Liver (tissue), 9 donors: ENCODE results near the gene SYNM. TPM values are rescaled to one million over a fixed set of nuclear protein-coding genes. Genes with fewer than 3 reads are reported as not detected.

Experiments
- DNase-seq: peaks from one replicate; pipeline ENCODE4 v3.0.0-alpha.2; 2017; ENCODE audit warnings: low spot score
- H3K27ac ChIP-seq, 2 donors: one replicate each; pipeline ENCODE4 v1.7.0; 2013; ENCODE audit warnings: inconsistent platforms in 2 of 2, low read length in 2 of 2, control low read depth in 1 of 2, low read depth in 1 of 2, mild to moderate bottlenecking in 1 of 2
- H3K27me3 ChIP-seq, 4 donors: one replicate each; pipeline versions ENCODE4 v1.6.1 to v1.7.0; 2013; ENCODE audit warnings: low read length in 3 of 4, inconsistent platforms in 1 of 4, mild to moderate bottlenecking in 1 of 4, moderate library complexity in 1 of 4; ENCODE audit not compliant: control insufficient read depth in 4 of 4, insufficient read depth in 4 of 4
- H3K36me3 ChIP-seq, 4 donors: one replicate each; pipeline versions ENCODE4 v1.6.1 to v1.7.0; 2013; ENCODE audit warnings: low read length in 3 of 4, mild to moderate bottlenecking in 3 of 4, low read depth in 1 of 4, moderate library complexity in 1 of 4; ENCODE audit not compliant: control insufficient read depth in 4 of 4, insufficient read depth in 3 of 4
- H3K4me1 ChIP-seq, 4 donors: one replicate each; pipeline versions ENCODE4 v1.6.1 to v1.7.0; 2013; ENCODE audit warnings: low read length in 3 of 4, mild to moderate bottlenecking in 3 of 4, moderate library complexity in 1 of 4; ENCODE audit not compliant: control insufficient read depth in 4 of 4, insufficient read depth in 4 of 4
- H3K4me3 ChIP-seq, 3 donors: one replicate each; pipeline versions ENCODE4 v1.6.1 to v1.7.0; 2013; ENCODE audit warnings: low read length in 3 of 3, control low read depth in 1 of 3, low read depth in 1 of 3, mild to moderate bottlenecking in 1 of 3
- H3K9ac ChIP-seq, 2 donors: one replicate each; pipeline ENCODE4 v1.7.0; 2013; ENCODE audit warnings: low read length in 2 of 2, mild to moderate bottlenecking in 2 of 2, moderate library complexity in 2 of 2, control low read depth in 1 of 2, low read depth in 1 of 2
- H3K9me3 ChIP-seq, 4 donors: one replicate each; pipeline versions ENCODE4 v1.6.1 to v1.7.0; 2013; ENCODE audit warnings: low read length in 3 of 4; ENCODE audit not compliant: control insufficient read depth in 4 of 4
- EGR1 ChIP-seq, 2 donors: IDR thresholded peaks; 2 replicates each; pipeline ENCODE4 v1.6.1; 2016 to 2018; ENCODE audit warnings: antibody characterized with exemption in 2 of 2, low read depth in 2 of 2
- FOXA1 ChIP-seq: IDR thresholded peaks from 2 replicates; pipeline ENCODE4 v1.6.1; 2016; ENCODE audit warnings: antibody characterized with exemption
- FOXA2 ChIP-seq: IDR thresholded peaks from 2 replicates; pipeline ENCODE4 v1.6.1; 2016; ENCODE audit warnings: antibody characterized with exemption
- HNF4A ChIP-seq, 2 donors: conservative IDR thresholded peaks; 2 replicates each; pipeline ENCODE4 v1.6.1; 2016; ENCODE audit warnings: antibody characterized with exemption in 2 of 2, mild to moderate bottlenecking in 2 of 2
- RAD21 ChIP-seq, 2 donors: IDR thresholded peaks; 2 replicates each; pipeline ENCODE4 v1.6.1; 2016; ENCODE audit warnings: antibody characterized with exemption in 2 of 2, mild to moderate bottlenecking in 2 of 2
- RXRA ChIP-seq, 2 donors: IDR thresholded peaks; 2 replicates each; pipeline ENCODE4 v1.6.1; 2017 to 2018; ENCODE audit warnings: antibody characterized with exemption in 2 of 2, mild to moderate bottlenecking in 1 of 2
- TAF1 ChIP-seq: conservative IDR thresholded peaks from 2 replicates; pipeline ENCODE4 v1.6.1; 2016; ENCODE audit warnings: antibody characterized with exemption, mild to moderate bottlenecking
- WGBS: extraction: QIAGEN DNeasy Blood & Tissue Kit; methylation state at CpG from one replicate; pipeline ENCODE4 v1.1.7; 2013; 5-methylcytosine and 5-hydroxymethylcytosine counted together
- polyA plus RNA-seq, 2 donors: library from polyadenylated mRNA; stranded (reverse) in 1 of 2; unstranded in 1 of 2; fragments of 200-250 nt in 1 of 2; fragments of >200 nt in 1 of 2; fragmentation: Nextera tagmentation in 1 of 2; extraction: Ambion mirVana in 1 of 2; gene quantifications; one replicate each; pipeline versions ENCODE4 v1.2.1 to v1.2.3, GENCODE V29; 2013 to 2015
- total RNA-seq, 2 donors: library from RNA; depleted of rRNA; stranded (reverse); fragments of >200 nt; gene quantifications; one replicate each; pipeline ENCODE4 v1.2.3, GENCODE V29; 2014
- TF ChIP-seq, protein P1 (sequence below): fragments of 150-350 bp; IDR thresholded peaks from 2 replicates; pipeline ENCODE4 v1.5.1; 2017; ENCODE audit warnings: improper control_type of control experiment, low read depth, low read length; ENCODE audit not compliant: missing input control
- TF ChIP-seq, protein P2 (sequence below): IDR thresholded peaks from 2 replicates; pipeline ENCODE4 v1.6.1; 2016; ENCODE audit warnings: antibody characterized with exemption
- TF ChIP-seq, protein P3 (sequence below): IDR thresholded peaks from 2 replicates; pipeline ENCODE4 v1.6.1; 2016; ENCODE audit warnings: antibody characterized with exemption, mild to moderate bottlenecking
- TF ChIP-seq, protein P4 (sequence below): IDR thresholded peaks from 2 replicates; pipeline ENCODE4 v1.6.1; 2016; ENCODE audit warnings: antibody characterized with exemption
- donor health status: healthy.
- donor health status: healthy.
- donor health status: healthy.
- donor health status: healthy.
- donor health status: healthy.

Gene SYNM, protein sequence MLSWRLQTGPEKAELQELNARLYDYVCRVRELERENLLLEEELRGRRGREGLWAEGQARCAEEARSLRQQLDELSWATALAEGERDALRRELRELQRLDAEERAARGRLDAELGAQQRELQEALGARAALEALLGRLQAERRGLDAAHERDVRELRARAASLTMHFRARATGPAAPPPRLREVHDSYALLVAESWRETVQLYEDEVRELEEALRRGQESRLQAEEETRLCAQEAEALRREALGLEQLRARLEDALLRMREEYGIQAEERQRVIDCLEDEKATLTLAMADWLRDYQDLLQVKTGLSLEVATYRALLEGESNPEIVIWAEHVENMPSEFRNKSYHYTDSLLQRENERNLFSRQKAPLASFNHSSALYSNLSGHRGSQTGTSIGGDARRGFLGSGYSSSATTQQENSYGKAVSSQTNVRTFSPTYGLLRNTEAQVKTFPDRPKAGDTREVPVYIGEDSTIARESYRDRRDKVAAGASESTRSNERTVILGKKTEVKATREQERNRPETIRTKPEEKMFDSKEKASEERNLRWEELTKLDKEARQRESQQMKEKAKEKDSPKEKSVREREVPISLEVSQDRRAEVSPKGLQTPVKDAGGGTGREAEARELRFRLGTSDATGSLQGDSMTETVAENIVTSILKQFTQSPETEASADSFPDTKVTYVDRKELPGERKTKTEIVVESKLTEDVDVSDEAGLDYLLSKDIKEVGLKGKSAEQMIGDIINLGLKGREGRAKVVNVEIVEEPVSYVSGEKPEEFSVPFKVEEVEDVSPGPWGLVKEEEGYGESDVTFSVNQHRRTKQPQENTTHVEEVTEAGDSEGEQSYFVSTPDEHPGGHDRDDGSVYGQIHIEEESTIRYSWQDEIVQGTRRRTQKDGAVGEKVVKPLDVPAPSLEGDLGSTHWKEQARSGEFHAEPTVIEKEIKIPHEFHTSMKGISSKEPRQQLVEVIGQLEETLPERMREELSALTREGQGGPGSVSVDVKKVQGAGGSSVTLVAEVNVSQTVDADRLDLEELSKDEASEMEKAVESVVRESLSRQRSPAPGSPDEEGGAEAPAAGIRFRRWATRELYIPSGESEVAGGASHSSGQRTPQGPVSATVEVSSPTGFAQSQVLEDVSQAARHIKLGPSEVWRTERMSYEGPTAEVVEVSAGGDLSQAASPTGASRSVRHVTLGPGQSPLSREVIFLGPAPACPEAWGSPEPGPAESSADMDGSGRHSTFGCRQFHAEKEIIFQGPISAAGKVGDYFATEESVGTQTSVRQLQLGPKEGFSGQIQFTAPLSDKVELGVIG (N-terminal part only)
- total RNA-seq (1 to 10 TPM; 1.0 to 6.4 TPM), polyA plus RNA-seq (1 to 10 TPM in 1 of 2 donors, under 1 TPM in 1; 0.39 to 1.4 TPM)

DNA sequence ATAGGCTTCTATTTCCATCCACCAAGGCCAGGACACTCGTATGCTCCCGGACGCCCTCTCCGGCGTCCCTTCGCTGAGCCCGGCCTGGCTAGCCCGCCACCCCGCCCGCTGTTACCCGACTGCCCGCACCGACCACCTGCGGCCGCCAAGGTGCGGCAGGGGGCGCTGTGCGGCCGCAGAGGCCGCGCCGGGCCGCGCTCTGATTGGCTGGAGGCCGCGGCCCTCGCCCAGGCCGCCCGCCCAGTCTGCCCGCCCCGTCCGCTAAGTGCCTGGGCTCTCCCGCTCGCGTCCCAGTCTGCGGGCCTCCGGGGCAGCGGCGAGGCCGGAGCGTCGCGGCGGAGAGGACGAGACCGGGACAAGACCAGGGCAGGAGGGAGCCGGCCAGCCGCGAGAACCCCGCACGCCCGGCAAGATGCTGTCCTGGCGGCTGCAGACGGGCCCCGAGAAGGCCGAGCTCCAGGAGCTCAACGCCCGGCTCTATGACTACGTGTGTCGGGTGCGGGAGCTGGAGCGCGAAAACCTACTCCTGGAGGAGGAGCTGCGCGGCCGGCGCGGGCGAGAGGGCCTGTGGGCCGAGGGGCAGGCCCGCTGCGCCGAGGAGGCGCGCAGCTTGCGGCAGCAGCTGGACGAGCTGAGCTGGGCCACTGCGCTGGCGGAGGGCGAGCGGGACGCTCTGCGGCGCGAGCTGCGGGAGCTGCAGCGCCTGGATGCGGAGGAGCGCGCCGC, at the start of gene SYNM:
TSS of gene SYNM (plus strand) at position 293 of the 726 bp plus-strand sequence. CDS start at position 413, 120 bp downstream.
- H3K9me3 ChIP-seq: no peaks in the 10 kb centered on the region
- H3K4me3 ChIP-seq: peak within 1 kb of the TSS; percentile 5 to 53 (median 49)
- H3K4me1 ChIP-seq: peaks cover 9 to 20% (median 18%) of the 10 kb centered on the region in 4 donors
- TF ChIP-seq EGR1 (IDR thresholded peaks at IDR 0.05; ENCODE audit: low read depth in 2 of 2) (no peak), TAF1 (no peak), RAD21 (IDR thresholded peaks at IDR 0.05) (peak; percentile 40 to 59)
- TF ChIP-seq, protein P1, sequence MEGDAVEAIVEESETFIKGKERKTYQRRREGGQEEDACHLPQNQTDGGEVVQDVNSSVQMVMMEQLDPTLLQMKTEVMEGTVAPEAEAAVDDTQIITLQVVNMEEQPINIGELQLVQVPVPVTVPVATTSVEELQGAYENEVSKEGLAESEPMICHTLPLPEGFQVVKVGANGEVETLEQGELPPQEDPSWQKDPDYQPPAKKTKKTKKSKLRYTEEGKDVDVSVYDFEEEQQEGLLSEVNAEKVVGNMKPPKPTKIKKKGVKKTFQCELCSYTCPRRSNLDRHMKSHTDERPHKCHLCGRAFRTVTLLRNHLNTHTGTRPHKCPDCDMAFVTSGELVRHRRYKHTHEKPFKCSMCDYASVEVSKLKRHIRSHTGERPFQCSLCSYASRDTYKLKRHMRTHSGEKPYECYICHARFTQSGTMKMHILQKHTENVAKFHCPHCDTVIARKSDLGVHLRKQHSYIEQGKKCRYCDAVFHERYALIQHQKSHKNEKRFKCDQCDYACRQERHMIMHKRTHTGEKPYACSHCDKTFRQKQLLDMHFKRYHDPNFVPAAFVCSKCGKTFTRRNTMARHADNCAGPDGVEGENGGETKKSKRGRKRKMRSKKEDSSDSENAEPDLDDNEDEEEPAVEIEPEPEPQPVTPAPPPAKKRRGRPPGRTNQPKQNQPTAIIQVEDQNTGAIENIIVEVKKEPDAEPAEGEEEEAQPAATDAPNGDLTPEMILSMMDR: peak; percentile 74
- 4% methylated on average over 91 of the region's 91 CpGs for WGBS
- H3K9ac ChIP-seq: no peak within 1 kb of the TSS
- H3K36me3 ChIP-seq: no peaks in the 10 kb centered on the region
- peak; percentile 73 for DNase-seq
- peak within 1 kb of the TSS; percentile 34 to 41 for H3K27ac ChIP-seq
- no peaks in the 10 kb centered on the region for H3K27me3 ChIP-seq

DNA sequence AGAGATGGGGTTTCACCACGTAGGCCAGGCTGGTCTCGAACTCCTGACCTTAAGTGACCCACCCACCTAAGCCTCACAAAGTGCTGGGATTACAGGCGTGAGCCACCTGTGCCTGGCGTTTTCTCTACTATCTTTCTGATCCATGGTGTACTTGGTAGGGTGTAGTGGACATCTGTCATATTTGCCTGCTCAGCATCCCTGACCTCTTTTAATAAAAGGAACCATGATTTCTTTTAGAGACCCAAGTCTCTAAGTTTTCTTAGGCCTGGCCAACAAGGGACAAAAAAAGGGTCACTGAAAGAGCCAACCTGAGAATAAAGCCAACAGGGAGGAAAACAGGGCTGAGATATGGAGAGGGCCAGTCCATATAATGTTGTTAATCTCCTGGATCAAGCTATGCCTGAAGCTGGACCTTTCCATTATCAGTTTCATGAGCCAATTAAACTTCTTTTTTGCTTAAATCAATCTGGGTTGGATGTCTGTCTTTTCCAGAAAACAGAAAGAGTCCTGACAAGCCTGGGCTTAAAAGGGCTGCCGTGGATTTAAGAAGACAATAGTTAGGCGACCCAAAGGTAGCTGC, 49.2 kb upstream of the SYNM start:
- WGBS: 76% methylated on average over 6 of the region's 6 CpGs
- Histone ChIP-seq H3K4me1 (peaks cover 3 to 10% (median 5%) of the 10 kb centered on the region in 4 donors), H3K36me3 (no peaks in the 10 kb centered on the region), H3K9me3 (no peaks in the 10 kb centered on the region), H3K4me3 (no peak overlapping the region), H3K27ac (no peak overlapping the region), H3K9ac (no peak overlapping the region), H3K27me3 (peaks cover 0 to 9% (median 0%) of the 10 kb centered on the region in 4 donors)
- DNase-seq: no peak
- TF ChIP-seq RXRA (IDR thresholded peaks at IDR 0.05) (no peak), TAF1 (no peak), FOXA2 (no peak), HNF4A (conservative IDR thresholded peaks at IDR 0.05) (no peak), EGR1 (IDR thresholded peaks at IDR 0.05; ENCODE audit: low read depth in 2 of 2) (no peak), FOXA1 (no peak)
- TF ChIP-seq, protein P2, sequence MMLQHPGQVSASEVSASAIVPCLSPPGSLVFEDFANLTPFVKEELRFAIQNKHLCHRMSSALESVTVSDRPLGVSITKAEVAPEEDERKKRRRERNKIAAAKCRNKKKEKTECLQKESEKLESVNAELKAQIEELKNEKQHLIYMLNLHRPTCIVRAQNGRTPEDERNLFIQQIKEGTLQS: no peak
- TF ChIP-seq, protein P1: no peak
- TF ChIP-seq, protein P3, sequence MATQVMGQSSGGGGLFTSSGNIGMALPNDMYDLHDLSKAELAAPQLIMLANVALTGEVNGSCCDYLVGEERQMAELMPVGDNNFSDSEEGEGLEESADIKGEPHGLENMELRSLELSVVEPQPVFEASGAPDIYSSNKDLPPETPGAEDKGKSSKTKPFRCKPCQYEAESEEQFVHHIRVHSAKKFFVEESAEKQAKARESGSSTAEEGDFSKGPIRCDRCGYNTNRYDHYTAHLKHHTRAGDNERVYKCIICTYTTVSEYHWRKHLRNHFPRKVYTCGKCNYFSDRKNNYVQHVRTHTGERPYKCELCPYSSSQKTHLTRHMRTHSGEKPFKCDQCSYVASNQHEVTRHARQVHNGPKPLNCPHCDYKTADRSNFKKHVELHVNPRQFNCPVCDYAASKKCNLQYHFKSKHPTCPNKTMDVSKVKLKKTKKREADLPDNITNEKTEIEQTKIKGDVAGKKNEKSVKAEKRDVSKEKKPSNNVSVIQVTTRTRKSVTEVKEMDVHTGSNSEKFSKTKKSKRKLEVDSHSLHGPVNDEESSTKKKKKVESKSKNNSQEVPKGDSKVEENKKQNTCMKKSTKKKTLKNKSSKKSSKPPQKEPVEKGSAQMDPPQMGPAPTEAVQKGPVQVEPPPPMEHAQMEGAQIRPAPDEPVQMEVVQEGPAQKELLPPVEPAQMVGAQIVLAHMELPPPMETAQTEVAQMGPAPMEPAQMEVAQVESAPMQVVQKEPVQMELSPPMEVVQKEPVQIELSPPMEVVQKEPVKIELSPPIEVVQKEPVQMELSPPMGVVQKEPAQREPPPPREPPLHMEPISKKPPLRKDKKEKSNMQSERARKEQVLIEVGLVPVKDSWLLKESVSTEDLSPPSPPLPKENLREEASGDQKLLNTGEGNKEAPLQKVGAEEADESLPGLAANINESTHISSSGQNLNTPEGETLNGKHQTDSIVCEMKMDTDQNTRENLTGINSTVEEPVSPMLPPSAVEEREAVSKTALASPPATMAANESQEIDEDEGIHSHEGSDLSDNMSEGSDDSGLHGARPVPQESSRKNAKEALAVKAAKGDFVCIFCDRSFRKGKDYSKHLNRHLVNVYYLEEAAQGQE: no peak
- TF ChIP-seq, protein P4, sequence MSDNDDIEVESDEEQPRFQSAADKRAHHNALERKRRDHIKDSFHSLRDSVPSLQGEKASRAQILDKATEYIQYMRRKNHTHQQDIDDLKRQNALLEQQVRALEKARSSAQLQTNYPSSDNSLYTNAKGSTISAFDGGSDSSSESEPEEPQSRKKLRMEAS: no peak
